Esophagus muscularis mucosa (tissue), 4 donors: Measurements from ENCODE around the gene GDF10.

ENCODE experiments used
- CTCF ChIP-seq, 3 experiments: fragments of 200-600 bp in 2 of 3; fragments of 450-650 bp in 1 of 3; sonication (generic) in 2 of 3; IDR thresholded peaks; one replicate each; pipeline ENCODE4 v1.5.1; 2017 to 2019; ENCODE audit warnings: antibody characterized with exemption in 3 of 3, mild to moderate bottlenecking in 2 of 3, moderate library complexity in 1 of 3
- EP300 ChIP-seq: sonication (generic); formaldehyde crosslinking; IDR thresholded peaks from one replicate; pipeline ENCODE4 v1.6.1; 2017; ENCODE audit warnings: antibody characterized with exemption
- POLR2A ChIP-seq: fragments of 450-650 bp; IDR thresholded peaks from one replicate; pipeline ENCODE4 v1.6.1; 2017; ENCODE audit warnings: antibody characterized with exemption, moderate library complexity, mild to moderate bottlenecking, low read depth
- POLR2AphosphoS5 ChIP-seq, 2 donors: sonication (generic); formaldehyde crosslinking; IDR thresholded peaks; one replicate each; pipeline ENCODE4 v1.6.1; 2017; ENCODE audit warnings: antibody characterized with exemption in 2 of 2

- TF ChIP-seq CTCF (IDR thresholded peaks at IDR 0.05) = no peak
- no peak for TF ChIP-seq POLR2AphosphoS5 (IDR thresholded peaks at IDR 0.05)
- no peak for TF ChIP-seq EP300
- no peak for TF ChIP-seq POLR2A
These were observed 31.5 kb downstream of the GDF10 start for GRCh38 chr10:47331491-47331890.
